ENCODE results near the gene PPM1F.

PPM1F gene

GRCh38 chr22:21960200-21961126 is 7.8 kb upstream of the PPM1F start:
- DNase-seq (ENCODE audit: low read depth, low spot score): no peak

GRCh38 chr22:21959274-21960074 is 6.8 kb upstream of the PPM1F start:
- no peak for DNase-seq (ENCODE audit: low read depth, low spot score)

GRCh38 chr22:21958360-21959273 is 6.0 kb upstream of the PPM1F start:
- DNase-seq (ENCODE audit: low read depth, low spot score): no peak

GRCh38 chr22:21951931-21952465 is 650 bp downstream of the PPM1F start:
- DNase-seq (ENCODE audit: low read depth, low spot score): no peak

GRCh38 chr22:21951062-21951461 is 1.6 kb downstream of the PPM1F start:
- no peak for DNase-seq (ENCODE audit: low read depth, low spot score)

GRCh38 chr22:21949948-21950347 is 2.7 kb downstream of the PPM1F start:
- DNase-seq (ENCODE audit: low read depth, low spot score): no peak

GRCh38 chr22:21949569-21949918 is 3.1 kb downstream of the PPM1F start:
- DNase-seq (ENCODE audit: low read depth, low spot score): no peak

GRCh38 chr22:21948824-21949568 is 3.7 kb downstream of the PPM1F start:
- DNase-seq (ENCODE audit: low read depth, low spot score): no peak

- DNase-seq (ENCODE audit: low read depth, low spot score): no peak
Observed at GRCh38 chr22:21948390-21948789, 4.3 kb downstream of the PPM1F start.

- DNase-seq (ENCODE audit: low read depth, low spot score): no peak
Observed at GRCh38 chr22:21947040-21948014, 5.3 kb downstream of the PPM1F start.

GRCh38 chr22:21946262-21946925 is 6.3 kb downstream of the PPM1F start:
- no peak for DNase-seq (ENCODE audit: low read depth, low spot score)

GRCh38 chr22:21945453-21946261 is 7.0 kb downstream of the PPM1F start:
- no peak for DNase-seq (ENCODE audit: low read depth, low spot score)

- no peak for DNase-seq (ENCODE audit: low read depth, low spot score)
Observed at GRCh38 chr22:21944871-21945270, 7.8 kb downstream of the PPM1F start.

GRCh38 chr22:21943571-21944448 is 8.8 kb downstream of the PPM1F start:
- no peak for DNase-seq (ENCODE audit: low read depth, low spot score)

GRCh38 chr22:21942407-21943343 is 10.0 kb downstream of the PPM1F start:
- DNase-seq (ENCODE audit: low read depth, low spot score): no peak

GRCh38 chr22:21941921-21942320 is 10.7 kb downstream of the PPM1F start:
- DNase-seq (ENCODE audit: low read depth, low spot score): no peak

All from activated naive CD8-positive, alpha-beta T cell treated with anti-CD3 and anti-CD28 coated beads, Interleukin-2, amount 50 U/mL, for 16 hours (primary cell).